Measurements from ENCODE around the gene BLID.

Gene BLID

GRCh38 chr11:122138744-122139594, 23.0 kb upstream of the BLID start:
- DNase-seq, result no peak

GRCh38 chr11:122137078-122137793, 21.2 kb upstream of the BLID start:
- DNase-seq, result no peak

DNA sequence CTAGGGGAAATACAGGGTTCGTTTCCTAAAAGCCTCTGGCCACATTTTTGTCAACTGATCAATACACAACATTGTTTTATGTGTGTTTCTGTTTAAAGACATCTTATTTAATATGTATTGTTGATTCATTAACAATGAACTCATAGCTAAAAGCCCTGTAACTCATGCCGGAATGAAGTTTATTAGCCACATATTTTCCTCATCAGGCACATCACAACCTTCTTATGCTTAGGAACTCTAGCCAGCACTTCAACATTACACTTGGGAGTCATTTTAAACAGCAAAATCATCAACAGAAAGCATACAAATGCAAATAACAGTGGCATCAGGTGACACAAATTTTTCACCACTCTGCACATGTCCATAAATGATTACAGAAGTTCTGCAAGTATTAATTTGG, 15.1 kb upstream of the BLID start:
- DNase-seq, result no peak

DNA sequence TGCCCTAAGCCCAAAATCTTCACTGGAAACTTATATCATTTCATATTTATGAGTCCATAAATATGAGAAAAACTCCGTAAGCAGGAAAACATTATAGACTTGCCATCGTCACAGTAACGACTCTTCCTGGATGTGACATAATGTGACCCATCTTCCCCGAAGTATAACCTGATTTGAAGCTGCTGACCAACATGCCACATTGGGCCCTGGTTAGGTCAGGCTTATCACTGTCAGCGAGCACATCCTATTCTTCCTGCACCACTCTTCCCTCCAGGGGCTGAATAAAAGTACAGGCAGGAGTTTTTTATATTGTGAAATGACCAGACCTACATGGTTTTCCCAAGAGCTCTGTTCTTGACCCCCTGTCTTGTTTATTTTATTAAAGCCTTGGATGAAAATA, 12.1 kb upstream of the BLID start:
- no peak for DNase-seq

DNA sequence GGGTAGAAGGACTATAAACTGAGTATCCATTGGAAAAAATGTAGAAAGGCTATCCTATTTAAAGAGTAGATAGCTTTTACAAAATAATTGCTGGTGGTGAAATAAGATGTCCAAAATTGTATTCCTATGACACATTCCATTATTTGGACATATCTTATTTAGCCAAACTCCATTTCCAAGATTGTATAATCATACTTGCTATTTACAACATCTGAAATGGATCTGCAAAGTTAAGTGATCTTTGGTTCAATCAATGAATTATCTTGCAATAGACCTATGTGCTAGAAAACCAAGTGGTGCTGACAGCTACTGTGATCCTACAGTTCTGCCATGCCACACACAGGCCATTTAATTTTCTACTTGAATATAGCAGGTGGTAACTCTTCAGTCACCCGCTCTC, 11.0 kb upstream of the BLID start:
- no peak for DNase-seq

DNA sequence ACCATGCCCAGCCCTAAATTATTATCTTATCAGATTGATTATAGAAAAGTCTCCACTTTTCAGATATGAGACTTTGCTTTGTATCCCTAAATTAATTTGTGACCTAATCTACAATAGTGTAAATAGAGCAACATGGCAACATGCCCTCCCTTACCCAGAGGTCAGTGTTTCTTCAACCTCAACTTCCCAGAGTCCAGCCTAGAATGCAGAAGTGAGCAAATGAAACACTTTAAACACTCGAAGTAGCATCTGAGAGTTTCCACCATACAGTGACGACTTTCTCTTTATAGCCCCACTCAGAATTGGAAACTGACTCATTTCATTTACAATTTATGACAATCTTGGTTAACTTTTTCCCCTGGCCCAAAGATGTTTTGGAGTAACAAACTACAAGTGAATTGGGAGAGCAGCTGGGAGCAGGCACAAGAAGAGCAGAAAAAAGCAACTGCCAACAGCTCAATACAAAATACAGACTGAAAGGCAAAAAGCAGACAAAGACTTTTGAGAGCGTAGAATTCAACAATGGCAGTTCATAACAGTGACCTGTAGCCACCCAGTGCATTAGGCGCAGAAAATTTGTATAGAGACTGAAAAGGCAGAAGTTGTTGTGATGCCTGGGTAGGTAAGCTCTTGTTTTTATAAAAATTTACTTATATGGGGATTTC, 10.1 kb upstream of the BLID start:
- DNase-seq, result no peak

DNA sequence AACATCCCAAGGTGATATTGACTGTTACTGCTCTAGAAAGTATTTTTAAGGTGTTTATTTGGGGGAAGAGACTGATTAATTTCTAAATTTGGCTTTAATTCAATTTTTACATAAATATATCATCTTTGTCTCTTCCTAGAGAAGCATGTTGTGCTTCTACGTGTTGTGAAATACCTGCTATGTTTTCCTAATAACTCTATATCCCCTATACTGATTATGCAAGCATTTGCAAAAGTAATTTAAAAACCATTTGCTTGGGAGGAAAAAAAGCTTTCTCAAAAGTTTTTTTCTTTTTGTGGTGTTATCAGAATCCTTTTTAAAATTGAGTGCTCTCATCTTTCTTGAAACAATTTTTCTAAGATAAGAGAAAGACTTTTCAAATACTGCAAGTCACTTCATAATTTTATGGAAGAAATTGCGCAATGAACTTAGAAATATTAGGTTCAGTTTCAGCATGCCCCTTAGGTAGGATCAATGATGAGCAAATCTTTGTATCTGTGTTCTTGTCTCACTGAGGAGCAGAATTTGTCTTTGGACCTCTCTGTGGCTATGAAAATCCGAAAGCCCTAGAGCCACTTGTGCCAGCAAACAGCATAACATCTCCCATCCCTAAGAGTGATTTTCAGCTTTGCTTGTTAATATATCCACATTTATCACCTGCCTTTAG, 7.4 kb upstream of the BLID start:
- no peak for DNase-seq

DNA sequence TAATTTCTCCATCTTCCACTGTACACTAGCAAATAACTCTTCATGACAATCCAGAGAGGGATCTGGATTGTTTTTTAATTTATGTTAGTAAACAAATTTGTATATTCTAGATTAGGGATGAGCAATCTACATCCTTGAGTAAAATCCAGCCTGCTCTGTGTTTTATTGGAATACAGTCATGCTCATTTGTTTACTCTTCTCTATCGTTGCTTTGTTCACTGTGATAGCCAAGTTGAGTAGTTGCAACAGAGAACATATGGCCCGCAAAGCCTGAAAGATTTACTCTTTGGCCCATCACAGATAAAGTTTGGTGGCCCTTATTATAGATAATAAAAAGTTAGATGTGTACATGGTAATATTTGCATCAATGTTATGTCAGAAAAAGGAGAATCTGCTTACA, 6.2 kb upstream of the BLID start:
- DNase-seq, result no peak

- DNase-seq, result no peak
These were observed 4.1 kb upstream of the BLID start for GRCh38 chr11:122120096-122120495.

- no peak for DNase-seq
These were observed 576 bp upstream of the BLID start for GRCh38 chr11:122116591-122116990.

DNA sequence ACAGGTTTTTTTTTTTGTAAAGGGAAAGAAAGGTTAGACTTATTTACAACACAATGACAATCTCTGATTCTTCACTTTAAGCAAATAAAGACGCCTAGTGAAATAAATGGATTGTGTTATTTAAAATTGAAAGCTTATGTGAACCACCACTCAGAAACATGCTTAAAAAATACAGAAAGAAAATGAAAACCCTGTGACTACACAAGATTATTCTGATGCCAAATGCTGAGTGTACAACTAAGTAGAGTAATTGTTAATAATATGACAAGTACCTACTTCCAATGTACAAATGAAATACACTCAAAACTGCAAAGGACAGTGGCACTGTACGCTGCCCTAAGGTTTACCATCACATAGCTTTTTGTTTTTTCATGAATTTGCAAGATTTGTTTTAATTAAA, 1.0 kb downstream of the BLID start:
- DNase-seq, result no peak

DNA sequence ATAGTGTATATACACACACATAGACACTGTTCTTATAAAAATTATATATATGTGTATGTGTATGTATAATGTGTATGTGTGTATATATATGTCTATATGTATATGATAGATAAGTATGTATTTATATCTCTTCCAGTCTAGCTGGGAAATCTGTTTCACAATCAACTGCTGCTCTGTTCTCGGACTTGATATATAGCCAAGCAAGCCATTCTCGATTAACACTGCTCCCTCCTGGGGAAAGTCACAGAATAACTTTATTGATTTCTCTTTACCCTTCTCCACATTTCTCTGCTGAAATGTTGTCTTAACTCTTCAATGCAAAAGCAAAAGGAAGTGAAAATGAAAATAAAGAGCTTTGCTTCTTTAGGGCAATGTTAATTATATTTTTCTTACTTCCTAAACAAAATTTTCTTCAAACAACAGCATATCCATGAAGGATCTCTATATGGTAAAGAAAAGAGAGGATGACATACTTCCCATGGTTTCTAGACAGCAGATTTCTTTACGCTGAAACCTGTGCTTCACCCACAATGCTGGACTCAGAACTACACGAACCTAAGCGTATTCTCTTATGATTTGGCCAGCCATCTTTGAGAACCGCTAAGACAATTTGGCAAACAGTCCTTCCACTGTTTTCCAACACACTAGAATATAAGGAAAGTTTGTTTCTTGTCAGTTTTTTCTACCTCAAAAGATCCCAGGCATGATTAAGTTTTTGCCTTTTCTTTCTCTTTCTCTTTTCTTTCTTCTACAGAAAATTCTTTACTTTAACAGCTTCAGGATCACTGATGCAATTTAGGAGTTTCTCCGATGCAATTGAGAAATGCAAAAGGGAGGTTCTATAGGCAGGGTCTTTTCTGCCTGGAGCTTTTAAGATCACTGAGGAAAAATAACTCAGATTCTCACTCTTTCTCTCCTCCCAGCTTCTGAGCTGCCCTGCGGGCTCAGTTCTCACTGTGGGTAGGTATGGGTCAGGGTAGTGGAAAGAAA, 1.9 kb downstream of the BLID start:
- DNase-seq, result no peak

- DNase-seq, result no peak
These were observed 3.3 kb downstream of the BLID start for GRCh38 chr11:122112470-122113365.

- no peak for DNase-seq
These were observed 6.1 kb downstream of the BLID start for GRCh38 chr11:122109932-122110331.

DNA sequence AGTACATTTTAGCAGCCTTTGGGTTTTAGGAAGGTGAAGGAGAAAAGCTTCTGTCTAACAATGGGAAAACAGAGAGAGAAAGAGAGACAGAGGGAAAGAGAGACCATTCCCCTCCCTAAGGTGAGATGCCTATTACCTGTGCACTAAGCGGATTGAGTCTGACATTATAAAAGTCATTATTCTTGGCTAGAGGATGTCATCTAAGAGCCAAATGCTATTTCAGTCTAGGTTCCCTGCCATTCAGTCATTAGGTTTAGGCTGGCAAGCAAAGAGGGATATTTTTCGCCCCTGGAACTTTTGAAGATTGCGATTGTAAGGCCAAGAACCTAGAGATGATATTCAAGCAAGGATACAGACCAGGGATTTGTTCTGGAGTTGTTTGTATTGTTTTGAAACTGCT, 7.2 kb downstream of the BLID start:
- DNase-seq, result no peak

DNA sequence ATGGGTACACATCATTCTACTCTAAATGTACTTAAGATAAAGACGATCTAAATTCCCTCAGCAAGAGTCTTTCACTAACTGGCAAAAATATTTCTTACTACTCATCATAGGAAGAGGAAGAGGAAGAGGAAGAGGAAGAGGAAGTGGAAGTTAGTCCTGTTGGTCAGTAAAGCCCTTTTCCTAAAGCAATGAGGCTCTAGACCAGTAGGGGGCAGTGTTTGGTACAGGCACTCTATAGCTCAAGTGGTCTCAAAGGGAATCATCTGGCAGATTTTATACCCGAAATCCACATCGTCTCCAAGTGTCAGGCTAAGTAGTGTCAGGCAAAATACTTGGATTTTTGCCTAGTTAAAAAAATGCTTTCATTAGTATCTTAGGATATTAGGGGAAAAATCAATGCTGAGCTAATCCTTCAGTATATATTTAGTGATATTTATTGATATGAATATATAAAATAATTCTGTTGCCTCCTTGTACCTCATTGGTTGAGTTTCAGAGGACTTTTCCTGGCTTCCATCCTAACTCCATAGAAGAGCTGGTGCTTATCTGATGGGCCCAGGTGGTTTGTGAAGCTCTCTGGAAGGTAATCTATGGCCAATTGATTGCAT, 7.7 kb downstream of the BLID start:
- DNase-seq, result peak; percentile 36 to 80

DNA sequence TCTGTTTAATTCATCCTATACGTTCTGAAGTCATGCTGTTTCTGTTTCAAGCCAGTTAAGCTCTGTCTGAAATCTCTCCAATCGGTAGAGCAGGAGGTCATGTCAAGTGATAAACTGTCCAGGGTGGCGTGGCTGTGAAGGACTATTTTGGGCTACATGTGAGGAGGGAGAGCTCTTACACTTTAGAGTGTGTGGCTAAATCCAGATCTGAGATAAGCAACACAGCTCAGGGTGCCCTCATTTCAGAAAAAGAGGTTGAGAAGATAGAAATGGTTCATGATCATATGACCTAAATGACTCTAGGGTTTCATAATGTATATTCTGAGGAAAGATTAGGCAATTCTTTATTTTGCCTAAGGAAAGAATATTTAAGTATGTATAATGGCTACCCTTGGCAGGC, 8.4 kb downstream of the BLID start:
- DNase-seq, result no peak

DNA sequence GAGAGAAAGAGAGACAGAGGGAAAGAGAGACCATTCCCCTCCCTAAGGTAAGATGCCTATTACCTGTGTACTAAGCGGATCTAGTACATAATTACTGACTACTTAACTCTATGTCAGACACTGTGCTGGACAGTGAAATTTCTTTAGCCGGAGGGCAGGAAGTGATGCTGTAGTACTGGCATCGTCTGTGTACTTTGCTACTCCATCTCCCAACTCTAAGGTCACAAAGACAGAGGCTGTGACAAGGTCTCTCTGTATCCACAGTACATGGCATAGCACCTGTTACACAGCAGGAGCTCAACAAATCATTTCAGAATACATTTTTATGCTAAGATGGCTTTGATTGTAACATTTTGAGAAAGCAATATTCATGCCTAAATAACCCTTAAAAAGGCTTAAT, 9.0 kb downstream of the BLID start:
- no peak for DNase-seq

- DNase-seq, result no peak
These were observed 10.8 kb downstream of the BLID start for GRCh38 chr11:122105044-122105758.

GRCh38 chr11:122104341-122104740, 11.7 kb downstream of the BLID start:
- DNase-seq, result no peak
